H1 (cell line): ENCODE data around the gene WDR26. TPM values are rescaled to one million over a fixed set of nuclear protein-coding genes. Genes with fewer than 3 reads are reported as not detected.

Source experiments
- CBX8 ChIP-seq: fragments of 300-800, 300-1000 bp; sonication (generic); IDR thresholded peaks from 2 replicates; pipeline ENCODE4 v1.7.1; 2016; ENCODE audit warnings: low read depth, low read length, borderline replicate concordance
- CHD2 ChIP-seq: IDR thresholded peaks from 2 replicates; pipeline ENCODE4 v1.6.1; 2012; ENCODE audit warnings: low read length, improper control_type of control experiment
- CTBP2 ChIP-seq: IDR thresholded peaks from 2 replicates; pipeline ENCODE4 v1.7.0; 2011; ENCODE audit warnings: borderline replicate concordance, mild to moderate bottlenecking, moderate library complexity, mixed read lengths, low read length; ENCODE audit not compliant: insufficient read depth, insufficient read length
- FOSL1 ChIP-seq: IDR thresholded peaks from 2 replicates; pipeline ENCODE4 v1.6.1; 2011; ENCODE audit warnings: mild to moderate bottlenecking, low read depth, low read length, moderate library complexity; ENCODE audit not compliant: insufficient read depth
- JUN ChIP-seq: IDR thresholded peaks from 2 replicates; pipeline ENCODE4 v1.6.1; 2011; ENCODE audit warnings: low read depth, mild to moderate bottlenecking, improper control_type of control experiment, low read length
- POU5F1 ChIP-seq: IDR thresholded peaks from 2 replicates; pipeline ENCODE4 v1.6.1; 2011; ENCODE audit warnings: low read depth, mild to moderate bottlenecking, low read length, moderate library complexity
- TAF1 ChIP-seq: IDR thresholded peaks from 2 replicates; pipeline ENCODE4 v1.6.1; 2011; ENCODE audit warnings: mild to moderate bottlenecking, low read depth, low read length
- polyA plus RNA-seq, 7 experiments: library from polyadenylated mRNA; depleted of rRNA in 3 of 7; stranded (reverse) in 5 of 7; unstranded in 2 of 7; fragments of >200 nt in 5 of 7; fragments of 200-250 nt in 2 of 7; gene quantifications; 1 replicate in 5 of 7; 2 replicates in 1 of 7; 4 replicates in 1 of 7; pipeline versions ENCODE4 v1.2.1 to v1.2.3, GENCODE V29; 2011 to 2013; ENCODE audit warnings: missing spikeins in 2 of 7, mixed read lengths in 2 of 7
- total RNA-seq: library from RNA; stranded (reverse); fragmentation: NEBNext Ultra II Directional; extraction: Animal tissue kit (Norgen Biotek cat#: 25700); gene quantifications from 2 replicates; pipeline ENCODE4 v1.2.1, GENCODE V29; 2021

WDR26 gene
- total and polyA plus RNA-seq, 2 of the 8 experiments (the other 6 are each of a cell fraction or from before 2014, with no cell fraction given): 18.0 to 72.5 TPM

DNA sequence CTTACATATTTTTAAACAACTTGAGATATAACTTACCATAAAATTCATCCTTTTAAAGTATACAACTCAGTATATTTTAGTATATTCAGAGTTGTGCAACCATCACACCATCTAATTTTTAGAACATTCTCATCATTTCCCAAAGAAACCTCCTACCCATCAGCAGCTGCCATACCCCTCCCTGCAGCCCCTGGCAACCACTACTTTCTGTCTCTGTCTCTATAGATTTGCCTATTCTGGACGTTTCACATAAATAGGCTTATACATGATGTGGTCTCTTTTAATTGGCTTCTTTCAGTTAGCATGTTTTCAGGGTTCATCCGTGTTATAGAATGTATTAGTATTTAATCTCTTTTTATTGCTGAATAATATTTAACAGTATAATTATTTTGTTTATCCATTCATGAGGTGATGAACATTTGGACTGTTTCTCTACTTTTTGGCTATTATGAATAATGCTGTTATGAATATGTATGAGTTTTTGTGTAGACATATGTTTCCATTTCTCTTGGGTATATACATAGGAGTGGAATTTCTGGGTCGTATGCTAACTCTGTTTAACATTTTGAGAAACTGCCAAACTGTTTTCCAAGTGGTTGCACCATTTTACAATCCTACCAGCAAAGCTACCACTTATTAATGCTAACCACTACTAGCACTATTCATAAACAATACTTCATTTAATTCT lies 29.5 kb downstream of the WDR26 start (continued):
- TF ChIP-seq JUN (no peak), CTBP2 (no peak), CHD2 (no peak), POU5F1 (no peak), CBX8 (no peak), TAF1 (no peak), FOSL1 (no peak)
